ENCODE results near the gene MGAT4A. TPM values are rescaled to one million over a fixed set of nuclear protein-coding genes. Genes with fewer than 3 reads are reported as not detected.

Gene MGAT4A
- total RNA-seq, 1 donor from 2014 or later = 20.6 TPM

GRCh38 chr2:98643496-98644100, 87.3 kb downstream of the MGAT4A start:
- H3K4me3 ChIP-seq = no peak overlapping the region
- DNase-seq (ENCODE audit: extremely low spot score in 2 of 2) = no peak
- H3K27ac ChIP-seq = no peak overlapping the region
- no peaks in the 10 kb centered on the region for H3K4me1 ChIP-seq
- no peaks in the 10 kb centered on the region for H3K36me3 ChIP-seq
- no peaks in the 10 kb centered on the region for H3K27me3 ChIP-seq
- no peak for TF ChIP-seq CTCF (IDR thresholded peaks at IDR 0.05)
- intact Hi-C loops (cut with DNase I) = no loop called here
- no peaks in the 10 kb centered on the region for H3K9me3 ChIP-seq

GRCh38 chr2:98637401-98638147, 93.4 kb downstream of the MGAT4A start:
- intact Hi-C loops (cut with DNase I) = no loop called here
- no peaks in the 10 kb centered on the region for H3K36me3 ChIP-seq

GRCh38 chr2:98634406-98635092, 96.4 kb downstream of the MGAT4A start:
- Histone ChIP-seq H3K4me3 (no peak overlapping the region), H3K27ac (no peak overlapping the region), H3K36me3 (no peaks in the 10 kb centered on the region), H3K27me3 (no peaks in the 10 kb centered on the region), H3K9me3 (no peaks in the 10 kb centered on the region), H3K4me1 (no peaks in the 10 kb centered on the region)
- intact Hi-C loops (cut with DNase I) = no loop called here
- no peak for TF ChIP-seq POLR2AphosphoS5 (IDR thresholded peaks at IDR 0.05; ENCODE audit: insufficient read depth in 1 of 2, low read depth in 1 of 2)
- DNase-seq (ENCODE audit: extremely low spot score in 2 of 2) = no peak

More at GRCh38 chr2:98637401-98638147, 93.4 kb downstream of the MGAT4A start:
- H3K4me3 ChIP-seq = no peak overlapping the region
- H3K27ac ChIP-seq = no peak overlapping the region
- H3K4me1 ChIP-seq = no peaks in the 10 kb centered on the region
- no peak for DNase-seq (ENCODE audit: extremely low spot score in 2 of 2)
- no peaks in the 10 kb centered on the region for H3K27me3 ChIP-seq
- no peaks in the 10 kb centered on the region for H3K9me3 ChIP-seq
- TF ChIP-seq POLR2AphosphoS5 (IDR thresholded peaks at IDR 0.05; ENCODE audit: insufficient read depth in 1 of 2, low read depth in 1 of 2) (no peak), CTCF (IDR thresholded peaks at IDR 0.05) (no peak), POLR2A (IDR thresholded peaks at IDR 0.05) (no peak)

- TF ChIP-seq POLR2AphosphoS5 (IDR thresholded peaks at IDR 0.05; ENCODE audit: insufficient read depth in 1 of 2, low read depth in 1 of 2) = no peak
- TF ChIP-seq CTCF (IDR thresholded peaks at IDR 0.05) = no peak
- TF ChIP-seq POLR2A (IDR thresholded peaks at IDR 0.05) = no peak
- intact Hi-C loops (cut with DNase I) = no loop called here
- H3K36me3 ChIP-seq = no peaks in the 10 kb centered on the region
- H3K4me3 ChIP-seq = no peak overlapping the region
- H3K27ac ChIP-seq = no peak overlapping the region
- no peak for DNase-seq (ENCODE audit: extremely low spot score in 2 of 2)
- H3K27me3 ChIP-seq = no peaks in the 10 kb centered on the region
- no peaks in the 10 kb centered on the region for H3K9me3 ChIP-seq
- no peaks in the 10 kb centered on the region for H3K4me1 ChIP-seq
Observed at GRCh38 chr2:98632351-98632750, 98.6 kb downstream of the MGAT4A start.

- Histone ChIP-seq H3K4me1 (no peaks in the 10 kb centered on the region), H3K27ac (no peak overlapping the region), H3K9me3 (no peaks in the 10 kb centered on the region), H3K4me3 (no peak overlapping the region), H3K27me3 (no peaks in the 10 kb centered on the region), H3K36me3 (peaks cover 0 to 2% of the 10 kb centered on the region in 2 donors)
- TF ChIP-seq POLR2AphosphoS5 (IDR thresholded peaks at IDR 0.05; ENCODE audit: insufficient read depth in 1 of 2, low read depth in 1 of 2) (peak in 1 of 2 donors; percentile 15), CTCF (IDR thresholded peaks at IDR 0.05) (no peak)
- intact Hi-C loops (cut with DNase I) = no loop called here
- DNase-seq (ENCODE audit: extremely low spot score in 2 of 2) = no peak
Observed at GRCh38 chr2:98623657-98624056, 107.3 kb downstream of the MGAT4A start.

Data from vagina (tissue), 2 donors.